ENCODE data around the gene CLMN. TPM values are rescaled to one million over a fixed set of nuclear protein-coding genes. Genes with fewer than 3 reads are reported as not detected.

CLMN gene
- total and polyA plus RNA-seq, 2 of the 4 experiments (the other 2 are of a cell fraction) = 0.10 to 0.18 TPM

DNA sequence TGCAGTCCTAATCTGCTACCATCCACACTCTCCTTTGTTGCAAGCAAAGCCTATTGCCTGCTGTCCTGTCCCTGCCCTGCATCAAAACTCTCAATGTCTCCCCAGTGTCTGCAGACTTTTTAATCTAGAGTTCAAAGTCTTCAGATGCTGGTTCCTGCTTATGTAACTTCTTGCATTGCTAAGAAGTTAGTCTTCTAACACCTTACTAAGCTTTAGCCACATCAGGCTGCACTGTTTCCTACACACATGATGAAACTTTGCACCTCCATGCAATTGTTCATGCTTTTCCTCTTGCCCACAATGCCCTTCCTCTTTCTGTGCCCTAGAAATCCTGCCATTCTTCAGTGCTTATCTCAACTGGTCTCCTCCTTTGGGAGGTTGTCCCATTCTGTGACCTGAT is 146.2 kb downstream of the CLMN start:
- no peak overlapping the region for H3K18ac ChIP-seq (ENCODE audit: low read depth, low read length)
- H3K4me1 ChIP-seq (ENCODE audit: control insufficient read depth, insufficient read depth, low read length) = no peaks in the 10 kb centered on the region
- H2AK5ac ChIP-seq (ENCODE audit: low read depth, low read length) = no peak overlapping the region
- no peak overlapping the region for H3K4me2 ChIP-seq (ENCODE audit: low read depth, low read length)
- no peak overlapping the region for H4K8ac ChIP-seq (ENCODE audit: low read depth in 2 of 2, low read length in 2 of 2)
- no peak overlapping the region for H3K14ac ChIP-seq (replicated peaks; ENCODE audit: low read depth, low read length)
- no peaks in the 10 kb centered on the region for H3K27me3 ChIP-seq (ENCODE audit: control insufficient read depth, insufficient read depth, low read length)
- ChIA-PET CTCF (no interaction called here), POLR2A (ENCODE audit: unreplicated experiment) (no interaction called here)
- BruUV-seq (replicated peaks) = no TSS peak
- ATAC-seq (ENCODE audit: low read depth) (no peak), DNase-seq (no peak)
- no peak overlapping the region for H3K9ac ChIP-seq (ENCODE audit: low read depth, low read length)
- no peak overlapping the region for H3K4ac ChIP-seq (ENCODE audit: low read depth, low read length)
- no peak overlapping the region for H2AK9ac ChIP-seq (replicated peaks; ENCODE audit: low read depth, low read length, poor library complexity)
- H3K9me3 ChIP-seq (ENCODE audit: control insufficient read depth, insufficient read depth, low read length) = no peaks in the 10 kb centered on the region
- H4K5ac ChIP-seq (ENCODE audit: low read depth, low read length) = no peak overlapping the region
- no peak for TF ChIP-seq CHD1 (IDR thresholded peaks at IDR 0.05; ENCODE audit: low read depth, low read length)
- TF ChIP-seq BHLHE40 (IDR thresholded peaks at IDR 0.05; ENCODE audit: low read depth, low read length) = no peak
- TF ChIP-seq CTCF (conservative IDR thresholded peaks at IDR 0.05; ENCODE audit: low read depth, low read length) = no peak
- no peak for TF ChIP-seq RFX5 (IDR thresholded peaks at IDR 0.05; ENCODE audit: low read depth, low read length)
- TF ChIP-seq MAZ (IDR thresholded peaks at IDR 0.05; ENCODE audit: borderline replicate concordance, low read depth, low read length) = no peak
- TF ChIP-seq NFE2L2 (IDR thresholded peaks at IDR 0.05; ENCODE audit: low read depth, low read length) = no peak
- TF ChIP-seq, protein P1, sequence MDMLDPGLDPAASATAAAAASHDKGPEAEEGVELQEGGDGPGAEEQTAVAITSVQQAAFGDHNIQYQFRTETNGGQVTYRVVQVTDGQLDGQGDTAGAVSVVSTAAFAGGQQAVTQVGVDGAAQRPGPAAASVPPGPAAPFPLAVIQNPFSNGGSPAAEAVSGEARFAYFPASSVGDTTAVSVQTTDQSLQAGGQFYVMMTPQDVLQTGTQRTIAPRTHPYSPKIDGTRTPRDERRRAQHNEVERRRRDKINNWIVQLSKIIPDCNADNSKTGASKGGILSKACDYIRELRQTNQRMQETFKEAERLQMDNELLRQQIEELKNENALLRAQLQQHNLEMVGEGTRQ (IDR thresholded peaks at IDR 0.05; ENCODE audit: low read depth, low read length) = no peak
- no peak for TF ChIP-seq CEBPB (IDR thresholded peaks at IDR 0.05; ENCODE audit: low read depth, low read length)
- TF ChIP-seq MXI1 (IDR thresholded peaks at IDR 0.05; ENCODE audit: borderline replicate concordance, low read depth, low read length) = no peak
- no peak for TF ChIP-seq ELK1 (IDR thresholded peaks at IDR 0.05; ENCODE audit: borderline replicate concordance, low read depth, low read length)
- no peak for TF ChIP-seq POLR2A (IDR thresholded peaks at IDR 0.05; ENCODE audit: low read depth, low read length)
- no peak for TF ChIP-seq RCOR1 (IDR thresholded peaks at IDR 0.05; ENCODE audit: insufficient replicate concordance, low read length)
- no peak for TF ChIP-seq RAD21 (IDR thresholded peaks at IDR 0.05; ENCODE audit: low read length)
- no peak for TF ChIP-seq FOS (IDR thresholded peaks at IDR 0.05; ENCODE audit: low read depth, low read length)
- TF ChIP-seq SMC3 (IDR thresholded peaks at IDR 0.05; ENCODE audit: low read depth, low read length) = no peak
- no peak for TF ChIP-seq MAFK (IDR thresholded peaks at IDR 0.05; ENCODE audit: low read depth, low read length)
- H2BK120ac ChIP-seq (ENCODE audit: low read depth, low read length) = no peak overlapping the region
- H4K20me1 ChIP-seq (ENCODE audit: insufficient read depth, low read length) = no peaks in the 10 kb centered on the region
- no peak overlapping the region for H2BK5ac ChIP-seq (ENCODE audit: low read depth, low read length, poor library complexity, severe bottlenecking)
- no peak overlapping the region for H3K4me3 ChIP-seq (ENCODE audit: insufficient read depth, low read depth, low read length)
- H3K36me3 ChIP-seq (ENCODE audit: control insufficient read depth, insufficient read depth, low read length) = no peaks in the 10 kb centered on the region
- no peak overlapping the region for H3K23ac ChIP-seq (ENCODE audit: low read depth, low read length)
- no peaks in the 10 kb centered on the region for H3K9me1 ChIP-seq (ENCODE audit: insufficient read depth, low read length)
- H3K56ac ChIP-seq (ENCODE audit: extremely low read depth, insufficient read depth, low read length) = no peak overlapping the region
- H2BK15ac ChIP-seq (ENCODE audit: low read depth, low read length) = no peak overlapping the region
- dilution Hi-C loops (cut with HindIII; ENCODE audit: low sequenced_read_pairs, unreplicated experiment) = no loop called here
- in situ Hi-C loops (cut with MboI; ENCODE audit: low sequenced_read_pairs) = no loop called here
- no peak overlapping the region for H2BK20ac ChIP-seq (ENCODE audit: low read depth, low read length)
- no peaks in the 10 kb centered on the region for H3K79me1 ChIP-seq (ENCODE audit: low read depth in 1 of 2, low read length in 2 of 2)
- H3K27ac ChIP-seq (ENCODE audit: insufficient read depth, low read length) = no peak overlapping the region
- H4K91ac ChIP-seq (ENCODE audit: insufficient read depth, low read depth, low read length) = no peak overlapping the region
- intact Hi-C loops (cut with micrococcal nuclease) = no loop called here
- H2AFZ ChIP-seq (replicated peaks; ENCODE audit: low read length, poor library complexity) = no peak overlapping the region

Data from IMR-90 (cell line).